Stimulated activated CD4-positive, alpha-beta T cell treated with anti-CD3 and anti-CD28 coated beads, TNF-alpha, amount 100 ng/mL, for 4 hours (primary cell): Measurements from ENCODE around the gene SYTL1.
A peak's percentile ranks its signal among the peaks of the same experiment; 100 is the strongest.

Source experiments
- DNase-seq, 3 experiments: peaks; one replicate each; pipeline ENCODE4 v3.0.0-alpha.2; 2020; ENCODE audit warnings: low read depth in 3 of 3

Gene SYTL1

DNA sequence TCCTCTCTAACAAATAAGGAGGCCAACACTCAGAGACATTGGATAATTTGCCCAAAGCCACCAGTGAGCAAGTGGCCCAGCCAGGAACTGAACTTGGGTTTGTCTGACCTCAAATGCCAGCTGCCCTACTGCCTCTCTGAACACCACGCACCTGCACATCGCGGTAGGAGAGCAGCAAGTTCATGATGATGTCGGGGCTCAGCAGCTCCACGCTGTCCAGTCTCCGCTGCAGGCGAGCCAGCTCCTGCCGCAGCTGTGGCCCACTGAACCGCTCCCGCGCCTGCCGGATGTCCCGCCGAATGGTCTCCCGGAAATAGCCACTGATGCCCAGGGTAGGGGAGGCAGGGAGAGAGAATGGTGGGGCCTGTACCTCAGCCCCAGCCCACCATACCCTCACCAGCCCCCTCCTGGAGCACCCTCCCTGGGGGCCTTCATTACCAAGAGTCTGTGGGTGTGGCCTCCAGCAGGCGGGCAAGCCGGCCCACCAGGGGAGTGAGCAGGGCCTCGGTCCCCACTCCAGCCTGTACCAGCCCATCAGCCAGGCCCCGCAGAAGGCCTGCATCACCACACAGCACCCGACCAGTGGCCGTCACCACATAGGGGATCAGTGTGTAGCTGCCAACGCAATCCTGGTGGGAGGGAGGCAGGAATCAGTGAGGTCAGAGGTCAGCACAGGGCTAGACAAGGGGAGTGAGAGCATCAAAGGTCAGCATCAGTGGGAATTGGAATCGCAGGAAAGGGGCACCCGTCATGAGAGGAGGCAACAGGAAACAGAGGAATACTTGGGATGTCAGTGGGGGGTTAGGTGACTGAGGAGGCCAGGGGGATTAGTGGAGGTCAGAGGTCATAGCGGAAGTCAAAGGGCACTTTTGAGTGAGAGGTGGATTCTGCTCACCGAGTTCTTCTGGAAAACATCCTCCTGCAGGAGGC, 22.2 kb downstream of the SYTL1 start:
- no peak for DNase-seq

DNA sequence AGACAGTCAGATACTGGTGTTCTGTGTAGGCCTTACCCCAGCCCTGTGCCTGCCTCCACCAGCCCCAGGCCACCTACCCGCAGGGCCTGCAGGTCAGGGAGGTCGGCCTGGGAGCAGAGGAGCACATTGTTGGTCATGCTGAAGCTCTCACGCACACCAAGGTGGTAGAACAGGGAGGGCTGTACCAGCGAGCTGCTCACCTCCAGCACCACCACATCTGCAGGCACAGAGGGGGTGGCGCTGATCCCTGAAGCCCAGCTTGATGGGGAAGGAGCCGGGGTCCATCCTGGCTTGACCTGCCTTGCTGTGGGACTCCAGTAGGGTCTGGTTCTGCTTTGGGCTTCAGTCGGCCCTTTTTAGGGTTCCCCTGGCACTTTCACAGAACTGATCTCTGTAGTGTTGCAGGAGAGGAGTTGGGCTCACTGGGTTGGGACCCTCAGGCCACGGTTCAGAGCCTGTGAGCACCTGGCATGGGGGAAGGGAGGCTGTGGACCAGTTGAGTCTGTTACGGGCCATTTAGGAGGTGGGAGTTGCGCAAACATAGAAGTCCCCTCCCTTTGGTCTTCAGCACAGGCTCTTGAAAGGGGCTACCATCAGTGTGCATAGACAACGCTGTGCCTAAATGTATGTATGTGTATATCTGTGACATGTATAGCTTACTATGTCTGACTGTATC, 23.0 kb downstream of the SYTL1 start:
- no peak for DNase-seq

DNA sequence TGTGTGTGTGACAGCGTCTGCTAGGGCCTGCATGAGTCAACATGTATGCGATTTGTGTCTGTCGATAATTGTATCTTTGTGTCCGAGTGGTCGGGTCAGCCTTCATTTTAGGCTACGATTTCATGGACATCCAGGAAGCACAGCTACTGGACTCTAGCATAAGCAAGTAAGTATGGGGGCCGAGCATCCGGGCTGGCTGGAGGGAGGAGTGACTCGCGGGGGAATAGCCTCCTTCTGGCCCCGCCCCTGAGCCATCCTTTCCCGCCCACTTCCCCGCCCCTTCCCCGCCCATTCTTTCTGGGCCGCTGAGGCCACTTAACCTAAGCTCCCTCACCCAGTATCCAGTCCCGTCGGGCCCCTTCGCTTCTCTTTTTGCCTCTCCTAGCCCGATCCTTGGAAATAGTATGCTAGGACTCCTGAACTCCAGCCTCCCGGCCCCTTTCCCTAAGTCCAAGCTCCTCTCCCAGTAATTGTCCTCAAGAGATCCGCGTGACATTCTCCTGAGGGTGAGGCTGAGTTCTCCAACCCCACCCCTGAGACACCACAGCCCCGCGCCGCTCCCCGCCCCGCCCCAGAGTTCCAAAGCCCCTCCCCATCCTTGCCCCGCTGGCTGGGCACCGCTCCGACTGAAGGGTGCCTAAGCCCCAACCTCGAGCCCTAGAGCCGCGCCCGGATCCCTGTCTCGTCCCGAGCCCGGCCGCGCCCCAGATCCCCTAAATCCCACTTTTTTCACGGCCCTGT, 23.7 kb downstream of the SYTL1 start:
- peak; percentile 64 to 67 (median 64) for DNase-seq

DNA sequence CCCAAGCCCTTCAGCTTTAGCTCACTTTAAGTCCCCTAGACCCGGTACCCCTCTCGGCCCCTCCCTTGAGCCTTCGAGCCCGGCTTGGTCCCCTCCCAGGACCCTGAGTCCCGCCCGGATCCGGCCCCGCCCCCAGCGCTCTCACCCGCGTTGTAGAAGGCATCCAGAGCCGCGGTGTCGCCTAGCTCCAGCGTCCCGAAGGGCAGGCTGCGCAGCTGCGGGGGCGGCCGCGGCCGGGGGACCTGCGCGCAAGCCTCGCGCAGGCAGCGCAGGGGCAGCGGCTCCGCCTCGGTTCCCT, 24.2 kb downstream of the SYTL1 start:
- DNase-seq = peak; percentile 45 to 63 (median 45)

DNA sequence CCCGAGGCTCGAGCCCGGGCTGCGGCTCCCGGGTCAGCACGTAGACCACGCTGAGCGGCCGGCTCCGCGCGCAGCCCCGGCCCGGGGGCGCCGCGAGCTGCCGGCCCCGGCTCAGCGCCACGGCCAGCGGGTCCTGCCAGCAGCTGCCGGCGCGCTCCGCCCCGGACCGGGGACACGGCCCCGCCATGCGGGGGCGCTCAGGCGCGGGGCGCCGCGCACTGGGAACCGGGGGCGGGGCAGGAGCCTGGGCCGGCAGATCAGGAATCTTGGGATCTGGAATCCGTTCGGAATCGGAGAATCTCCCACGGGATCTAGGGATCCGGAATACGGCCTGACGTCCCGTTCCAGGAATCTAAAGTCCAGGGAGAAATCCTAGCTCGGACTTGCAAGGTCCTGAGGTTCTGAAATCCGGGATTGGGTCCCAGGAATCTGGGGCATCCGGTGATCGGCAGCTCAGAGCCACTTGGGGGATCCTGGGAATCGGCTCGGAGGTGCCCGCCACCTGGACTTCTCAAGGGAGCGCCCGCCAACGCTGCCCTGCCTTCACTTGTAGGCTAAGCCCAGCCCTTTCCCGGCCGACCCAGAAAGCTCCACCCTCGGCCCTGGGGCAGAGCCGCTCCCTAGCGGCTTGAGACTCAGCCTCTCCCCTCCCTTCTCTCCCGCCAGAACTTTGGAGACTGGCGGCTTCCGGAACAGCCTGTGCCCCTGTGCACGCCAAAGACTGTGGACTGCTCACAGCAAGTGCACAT, 24.8 kb downstream of the SYTL1 start, which contains the start of gene MAP3K6:
MAP3K6 (minus strand) TSS at position 551 of the 749 bp plus-strand sequence; CDS start at position 187, 364 bp downstream.
- DNase-seq = no peak

DNA sequence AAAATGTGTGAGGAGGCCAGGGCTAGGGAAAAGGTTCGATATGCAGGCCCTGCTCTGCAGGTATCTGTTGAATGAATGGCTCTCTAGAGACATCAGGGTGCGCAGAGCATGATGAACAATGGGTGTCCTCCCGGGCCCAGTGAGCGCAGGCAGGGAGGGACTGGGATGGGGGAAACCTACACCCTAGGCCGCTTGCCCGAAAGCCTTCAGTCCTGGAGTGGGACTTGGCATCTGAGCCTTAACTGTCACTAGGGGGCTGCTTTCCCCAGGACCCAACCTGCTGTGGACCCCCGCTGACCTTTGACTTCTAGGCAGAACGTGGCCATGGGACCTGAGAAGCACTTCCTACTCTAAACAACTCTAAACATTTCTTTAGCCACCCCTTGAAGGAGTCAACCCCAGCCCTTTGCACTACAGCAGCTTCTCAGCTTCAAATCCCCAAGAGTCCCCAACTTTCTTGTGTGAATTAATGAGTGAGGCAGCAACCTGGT, 25.4 kb downstream of the SYTL1 start:
- no peak for DNase-seq

DNA sequence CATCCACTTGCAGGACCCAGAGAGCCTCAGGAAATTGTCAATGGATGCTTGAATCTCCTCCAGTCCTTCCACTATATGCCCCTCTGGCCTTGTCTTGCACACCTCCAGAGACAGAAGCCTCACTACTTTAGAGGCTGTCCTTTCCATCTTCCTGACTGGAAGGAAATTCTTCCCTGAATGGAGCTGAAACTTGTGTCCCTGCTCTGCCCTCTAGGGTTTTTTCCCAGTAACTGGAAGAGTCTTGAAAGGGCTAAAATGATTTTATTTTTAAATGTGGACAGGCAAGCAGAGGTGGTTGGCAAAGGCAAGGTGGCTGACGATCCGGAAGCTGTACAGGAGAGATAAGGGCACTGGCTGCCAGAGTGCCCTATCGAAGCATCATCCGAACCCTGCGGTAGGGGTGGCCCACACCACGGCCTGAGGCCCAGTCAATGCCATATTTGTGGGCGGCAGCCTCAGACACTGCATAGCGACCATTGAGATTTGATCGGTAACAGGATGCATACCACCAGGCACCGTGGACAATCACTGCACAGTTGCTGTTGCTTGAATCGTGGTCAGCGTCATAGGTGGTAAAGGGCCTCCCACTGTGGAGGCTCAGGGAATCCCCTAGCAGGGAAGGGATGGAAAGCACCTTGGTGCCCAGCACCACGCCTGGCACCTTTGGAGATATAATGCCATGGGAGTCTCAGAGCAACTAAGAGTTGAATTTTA, 27.2 kb downstream of the SYTL1 start:
- no peak for DNase-seq

DNA sequence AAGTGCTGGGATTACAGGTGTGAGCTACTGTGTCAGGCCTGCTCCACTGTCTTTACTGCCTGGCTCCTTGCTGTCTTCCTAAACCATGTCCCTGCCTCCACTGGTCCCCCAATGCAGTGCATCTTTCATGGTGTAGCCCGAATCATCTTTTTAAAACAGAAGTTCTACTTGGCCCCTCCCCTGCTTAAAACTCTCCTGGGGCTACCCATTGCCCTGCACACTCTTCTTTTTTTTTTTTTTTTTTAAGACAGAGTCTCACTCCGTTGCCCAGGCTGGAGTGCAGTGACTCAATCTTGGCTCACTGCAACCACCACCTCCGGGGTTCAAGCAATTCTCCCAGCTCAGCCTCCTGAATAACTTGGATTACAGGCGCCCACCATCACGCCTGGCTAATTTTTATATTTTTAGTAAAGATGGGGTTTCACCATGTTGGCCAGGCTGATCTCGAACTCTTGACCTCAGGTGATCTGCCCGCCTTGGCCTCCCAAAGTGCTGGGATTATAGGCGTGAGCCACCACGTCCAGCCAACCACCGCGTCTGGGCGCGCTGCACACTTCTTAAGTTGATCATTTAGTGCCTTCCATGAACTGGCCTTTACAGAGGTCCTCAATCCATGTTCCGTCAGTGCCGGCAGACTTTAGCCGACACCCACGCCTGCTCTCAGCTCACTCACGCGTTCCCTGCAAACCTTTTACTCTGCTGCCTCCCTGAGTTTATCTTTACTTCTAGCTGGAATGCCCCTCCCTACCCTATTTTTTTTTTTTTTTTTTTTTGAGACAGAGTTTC, 30.4 kb downstream of the SYTL1 start:
- DNase-seq = no peak

DNA sequence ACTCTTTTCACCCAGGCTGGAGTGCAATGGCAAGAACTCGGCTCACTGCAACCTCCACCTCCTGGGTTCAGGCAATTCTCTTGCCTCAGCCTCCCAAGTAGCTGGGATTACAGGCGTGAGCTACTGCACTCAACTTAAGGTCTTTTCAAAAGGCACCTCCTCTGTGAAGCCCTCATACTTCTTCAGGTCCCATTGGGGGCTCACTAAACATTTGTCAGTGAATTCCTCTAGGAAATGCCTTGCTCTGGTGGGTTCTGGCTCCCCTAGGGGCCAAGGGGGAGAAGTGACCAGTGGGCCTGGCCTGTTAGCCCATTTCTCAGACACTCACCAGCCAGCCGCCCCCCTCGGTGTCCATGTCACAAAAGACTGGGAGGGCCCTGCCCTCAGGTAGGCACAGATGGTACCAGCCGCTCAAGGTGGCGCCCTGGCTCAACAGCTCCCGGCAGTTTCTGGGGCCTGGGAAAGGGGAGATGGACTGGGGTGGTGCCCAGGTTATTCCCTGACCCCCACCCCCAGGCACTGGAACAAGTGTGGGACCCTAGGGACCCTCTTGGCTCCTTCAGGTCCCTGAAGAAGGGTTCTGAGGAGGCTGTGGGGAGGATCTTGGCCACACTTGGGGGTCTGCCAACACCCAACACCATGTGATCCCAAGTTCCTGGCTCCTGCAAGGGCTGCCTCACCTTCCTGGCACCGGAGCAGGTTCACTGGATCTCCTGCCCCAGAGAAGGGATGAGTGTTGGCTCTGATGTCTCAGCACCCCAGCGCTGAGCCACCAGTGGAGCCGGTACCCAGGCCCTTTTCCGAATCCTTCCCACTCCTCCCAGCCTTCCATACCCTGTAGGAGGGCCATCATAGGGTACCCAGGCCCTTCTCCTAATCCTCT, 31.2 kb downstream of the SYTL1 start:
- DNase-seq = no peak

DNA sequence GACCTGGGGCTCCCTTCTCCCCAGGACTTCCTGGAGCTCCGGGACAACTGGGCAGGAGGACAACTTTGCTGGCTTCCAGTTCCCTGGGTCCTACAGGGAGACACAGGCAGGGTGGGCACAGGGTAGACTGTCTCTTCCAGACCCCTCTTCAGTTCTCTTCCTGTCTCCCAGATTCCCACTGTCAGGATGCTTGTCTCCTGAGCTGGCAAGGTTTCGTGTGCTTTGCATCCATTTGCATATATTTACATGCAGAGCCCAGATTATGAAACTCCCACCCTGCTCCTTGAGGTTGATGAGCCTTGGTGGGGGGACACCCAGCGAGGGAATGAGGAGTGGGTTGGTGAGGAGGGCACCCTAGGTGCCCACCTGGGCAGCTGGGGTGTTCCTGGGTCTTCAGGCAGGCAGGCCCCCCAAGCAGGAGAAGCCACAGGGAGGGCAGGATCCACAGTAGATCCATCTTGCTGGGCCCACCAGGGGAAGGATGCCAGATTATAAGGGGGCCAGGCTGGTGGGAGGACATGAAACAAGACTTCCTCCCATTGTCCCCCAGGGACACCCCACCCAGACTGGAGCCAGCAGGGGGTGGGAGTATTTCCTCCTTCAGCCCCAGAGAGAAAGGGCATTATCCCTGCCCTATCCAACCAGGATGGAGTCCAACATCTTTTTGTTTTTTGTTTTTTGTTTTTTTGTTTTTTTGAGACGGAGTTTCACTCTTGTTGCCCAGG, 32.7 kb downstream of the SYTL1 start, which contains the start of gene FCN3:
FCN3 (minus strand) TSS at position 463 of the 725 bp plus-strand sequence; CDS start at position 457, 6 bp downstream.
- DNase-seq = no peak

DNA sequence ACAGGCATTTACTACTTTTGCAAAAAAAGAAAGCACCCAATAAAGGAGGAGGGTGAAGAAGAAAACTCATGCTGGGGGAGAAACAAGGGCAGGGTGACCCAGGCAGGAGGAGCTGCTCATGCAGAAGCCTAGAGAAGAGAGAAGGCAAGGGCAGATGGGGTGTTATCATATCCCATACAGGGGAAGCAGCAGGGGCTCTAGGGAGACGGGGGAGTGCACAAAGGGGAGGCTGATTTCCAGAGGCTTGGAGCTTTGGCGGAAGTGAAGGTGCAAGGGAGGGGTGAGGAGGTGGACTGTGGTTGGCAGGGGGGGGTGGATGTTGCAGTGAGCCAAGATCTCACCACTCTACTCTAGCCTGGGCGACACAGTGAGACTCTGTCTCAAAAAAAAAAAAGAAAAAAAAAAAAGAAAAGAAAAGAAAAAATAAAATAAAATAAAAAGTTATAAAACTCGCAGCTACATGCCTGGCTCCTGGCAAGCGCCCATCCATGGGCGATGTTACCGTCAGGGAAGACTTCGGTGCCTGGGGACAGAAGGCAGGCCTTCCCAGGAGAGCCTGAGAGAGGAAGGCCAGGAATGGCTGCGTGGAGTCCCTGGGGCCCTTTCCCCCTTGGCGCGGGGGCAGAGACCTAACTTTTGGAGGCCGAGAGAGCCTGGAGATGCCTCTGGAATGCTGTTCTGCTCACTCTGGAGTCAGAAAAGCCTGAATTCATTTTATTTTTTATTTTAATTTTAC, 36.1 kb downstream of the SYTL1 start:
- no peak for DNase-seq

DNA sequence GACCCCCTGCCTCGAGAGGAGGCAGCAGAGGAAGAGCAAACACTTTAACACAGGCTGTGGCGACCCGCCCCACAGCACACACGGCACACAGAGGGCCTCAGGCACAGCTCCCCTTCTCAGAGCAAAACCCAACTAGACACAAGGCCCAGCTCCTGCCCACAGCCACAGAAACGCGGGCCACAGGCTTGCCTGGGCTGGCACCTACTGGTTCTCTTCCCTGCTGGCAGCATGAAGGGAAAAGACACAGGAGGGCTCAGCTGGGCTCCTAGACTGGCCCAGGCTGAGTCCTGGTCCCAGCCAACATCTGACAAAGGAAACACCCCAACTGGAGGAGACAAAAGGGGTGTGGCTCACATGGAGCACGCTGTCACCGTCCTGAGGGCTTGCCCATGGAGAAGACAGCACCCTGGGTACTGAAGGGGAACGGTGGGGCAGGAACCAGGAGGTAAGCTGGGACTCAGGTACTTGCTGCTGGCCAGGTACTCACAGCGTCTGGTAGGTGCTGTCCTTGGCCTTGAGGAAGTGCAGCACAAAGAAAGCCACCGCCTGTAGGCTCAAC, 37.8 kb downstream of the SYTL1 start:
- no peak for DNase-seq

DNA sequence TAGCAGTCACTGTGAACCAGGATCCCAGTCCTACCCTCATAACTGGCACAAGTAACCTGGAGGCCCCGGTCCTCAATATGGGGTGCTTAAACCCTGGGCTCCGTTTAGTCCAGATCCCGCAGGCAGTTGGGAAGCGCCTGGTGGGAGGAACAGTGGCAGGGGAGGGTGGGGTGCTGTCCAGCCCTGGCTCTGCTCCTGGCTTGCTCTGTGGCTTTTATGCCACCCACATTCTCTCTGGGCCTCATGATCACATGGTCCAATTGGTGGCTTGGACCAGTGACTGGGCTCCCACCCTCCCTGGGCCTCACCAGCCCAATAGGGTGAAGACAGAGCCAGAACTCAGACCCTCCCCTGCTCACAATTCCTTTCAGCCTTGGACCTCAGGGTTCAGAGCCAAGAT, 38.4 kb downstream of the SYTL1 start:
- no peak for DNase-seq

DNA sequence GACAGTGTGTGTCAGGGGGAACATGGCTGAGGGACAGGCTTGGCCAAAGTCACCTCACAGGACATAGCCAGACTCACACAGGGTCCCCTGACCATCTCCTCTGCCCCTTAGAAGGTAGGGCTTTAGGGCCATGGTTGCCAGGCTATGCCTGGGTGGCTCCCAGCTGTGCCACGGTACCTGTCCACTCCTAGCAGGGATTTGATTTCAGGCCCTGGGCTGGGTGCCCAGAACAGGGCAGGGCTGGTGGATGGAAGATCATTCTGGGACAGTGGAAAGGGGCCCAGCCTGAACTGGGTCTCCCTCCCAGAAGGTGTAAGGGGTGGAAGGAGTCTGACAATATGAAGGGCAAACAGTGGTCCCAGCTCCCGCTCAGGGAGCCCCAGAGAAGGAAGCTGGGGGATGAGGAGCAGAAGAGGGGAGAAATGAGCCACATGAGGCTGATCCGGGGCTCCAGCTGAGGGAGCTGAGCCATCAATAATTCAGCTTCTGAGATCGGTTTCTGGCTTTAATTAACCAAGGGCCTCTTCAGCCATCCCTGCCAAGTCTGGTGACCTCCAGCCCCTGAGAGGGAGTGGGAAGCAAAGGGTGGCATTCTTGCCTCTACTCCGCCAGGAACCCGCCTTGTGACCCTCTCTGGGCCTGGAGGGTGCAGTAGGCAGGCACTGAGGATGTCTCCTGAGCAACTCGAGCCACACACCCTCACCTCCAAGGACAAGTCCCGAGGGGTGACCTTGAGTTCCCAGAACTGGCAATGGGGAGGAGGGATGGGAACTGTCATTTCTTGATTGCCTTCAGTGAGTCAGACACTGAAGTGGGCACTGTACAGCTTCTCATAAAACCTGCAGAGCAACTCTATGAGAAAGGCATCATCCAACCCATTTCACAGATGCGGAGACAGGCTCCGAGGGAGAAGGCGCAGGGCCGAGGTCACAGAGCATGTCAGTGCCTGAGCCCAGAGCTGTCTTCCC, 39.2 kb downstream of the SYTL1 start:
- no peak for DNase-seq

DNA sequence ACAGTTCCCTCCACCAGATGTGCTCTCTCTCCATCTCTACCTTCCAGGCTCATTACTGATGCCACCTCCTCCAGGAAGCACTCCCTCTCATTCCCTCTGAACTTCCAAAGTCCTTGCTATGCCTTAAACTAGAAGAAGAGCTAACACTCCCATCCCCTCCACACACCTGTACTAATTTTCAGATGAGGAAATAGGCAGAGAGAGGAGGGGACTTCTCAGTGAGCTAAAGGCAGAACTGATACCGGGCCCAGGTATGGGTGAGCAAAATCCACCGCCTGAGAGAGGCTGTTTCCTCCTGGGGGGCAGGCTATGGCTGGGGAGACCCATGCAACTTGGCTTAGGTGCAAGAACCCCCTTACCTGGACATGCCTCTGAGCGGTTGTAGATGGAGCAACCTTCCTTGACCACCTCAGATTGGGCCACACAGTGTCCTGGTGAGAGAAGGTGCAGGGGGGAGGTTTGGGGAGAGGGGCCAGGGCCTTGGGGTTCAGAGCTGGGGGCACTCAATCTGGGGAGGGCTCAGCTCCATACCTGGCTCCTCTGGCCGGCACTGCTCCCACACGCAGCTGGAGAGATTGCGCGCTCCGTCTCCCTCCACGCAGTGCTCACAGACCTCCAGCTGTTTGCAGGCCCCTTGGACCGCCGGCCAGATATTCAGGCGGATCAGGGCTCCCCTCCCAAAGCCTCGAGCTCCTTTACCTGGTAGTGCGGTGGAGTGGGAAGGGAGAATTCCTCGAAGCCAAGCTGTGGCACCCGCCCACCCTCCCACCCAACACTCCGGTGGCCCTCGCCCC, 40.3 kb downstream of the SYTL1 start:
- no peak for DNase-seq
